ENCODE data around the gene CHAD.
"Not testable (repeated sequence)": the region's sequence is repeated elsewhere in the genome, so short reads cannot be mapped to it uniquely, and the experiment has no call there.

DNA sequence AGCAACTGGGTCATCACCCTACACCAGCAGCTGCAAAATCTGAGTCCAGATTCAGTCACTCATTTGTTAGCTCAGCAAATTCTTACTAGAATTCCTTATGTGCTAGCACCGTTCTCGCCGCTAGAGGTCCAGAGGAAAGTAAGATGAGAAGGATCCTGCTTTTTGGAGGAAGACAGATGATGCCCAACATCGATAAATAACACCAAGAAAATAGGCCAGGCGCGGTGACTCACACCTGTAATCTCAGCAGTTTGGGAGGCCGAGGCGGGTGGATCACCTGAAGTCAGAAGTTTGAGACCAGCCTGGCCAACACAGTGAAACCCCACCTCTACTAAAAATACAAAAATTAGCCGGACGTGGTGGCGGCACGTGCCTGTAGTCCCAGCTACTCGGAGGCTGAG is 4.1 kb upstream of the CHAD start:
- TF ChIP-seq, protein P1, sequence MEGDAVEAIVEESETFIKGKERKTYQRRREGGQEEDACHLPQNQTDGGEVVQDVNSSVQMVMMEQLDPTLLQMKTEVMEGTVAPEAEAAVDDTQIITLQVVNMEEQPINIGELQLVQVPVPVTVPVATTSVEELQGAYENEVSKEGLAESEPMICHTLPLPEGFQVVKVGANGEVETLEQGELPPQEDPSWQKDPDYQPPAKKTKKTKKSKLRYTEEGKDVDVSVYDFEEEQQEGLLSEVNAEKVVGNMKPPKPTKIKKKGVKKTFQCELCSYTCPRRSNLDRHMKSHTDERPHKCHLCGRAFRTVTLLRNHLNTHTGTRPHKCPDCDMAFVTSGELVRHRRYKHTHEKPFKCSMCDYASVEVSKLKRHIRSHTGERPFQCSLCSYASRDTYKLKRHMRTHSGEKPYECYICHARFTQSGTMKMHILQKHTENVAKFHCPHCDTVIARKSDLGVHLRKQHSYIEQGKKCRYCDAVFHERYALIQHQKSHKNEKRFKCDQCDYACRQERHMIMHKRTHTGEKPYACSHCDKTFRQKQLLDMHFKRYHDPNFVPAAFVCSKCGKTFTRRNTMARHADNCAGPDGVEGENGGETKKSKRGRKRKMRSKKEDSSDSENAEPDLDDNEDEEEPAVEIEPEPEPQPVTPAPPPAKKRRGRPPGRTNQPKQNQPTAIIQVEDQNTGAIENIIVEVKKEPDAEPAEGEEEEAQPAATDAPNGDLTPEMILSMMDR (IDR thresholded peaks at IDR 0.05) = not testable (repeated sequence)
- TF ChIP-seq POLR2A (IDR thresholded peaks at IDR 0.05) = not testable (repeated sequence)

Measured in lower leg skin (tissue), 3 donors.